SIG-M5 treated with dmso at 0.1 percent for 504 hours (cell line): ENCODE results near the gene AQP7.
"Not testable (repeated sequence)": the region's sequence is repeated elsewhere in the genome, so short reads cannot be mapped to it uniquely, and the experiment has no call there.

Source experiments
- DNase-seq: peaks from one replicate; lab custom pipeline; 2025; ENCODE audit not compliant: unreplicated experiment; lab: John Stamatoyannopoulos, UW

AQP7 gene

DNA sequence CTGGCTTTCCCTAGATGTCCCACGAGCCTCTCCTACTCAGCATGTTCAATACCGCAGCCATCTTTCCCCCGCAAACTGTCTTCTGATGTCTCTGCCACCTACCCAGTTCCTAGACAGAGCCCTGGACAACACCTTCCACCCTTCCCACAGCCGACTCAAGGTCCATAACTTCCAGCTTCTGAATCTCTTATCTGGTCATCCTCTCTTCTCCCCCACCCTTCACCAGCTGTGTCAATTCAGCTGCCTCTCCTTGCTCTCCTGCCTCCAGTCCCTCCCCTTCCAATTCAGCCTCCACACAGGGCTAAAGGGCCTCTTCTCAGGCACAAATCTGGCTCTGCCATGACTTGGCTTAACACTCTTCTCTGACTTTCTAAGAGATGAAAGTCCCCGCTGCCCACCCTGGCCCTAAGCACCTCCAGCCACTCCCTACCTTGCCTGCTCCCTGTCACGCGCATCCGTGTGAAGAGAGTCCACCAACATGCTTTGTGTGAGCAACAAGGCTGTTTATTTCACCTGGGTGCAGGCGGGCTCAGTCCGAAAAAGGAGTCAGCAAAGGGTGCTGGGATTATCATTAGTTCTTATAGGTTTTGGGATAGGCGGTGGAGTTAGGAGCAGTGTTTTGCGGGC lies 25.2 kb downstream of the AQP7 start:
- DNase-seq: no peak

DNA sequence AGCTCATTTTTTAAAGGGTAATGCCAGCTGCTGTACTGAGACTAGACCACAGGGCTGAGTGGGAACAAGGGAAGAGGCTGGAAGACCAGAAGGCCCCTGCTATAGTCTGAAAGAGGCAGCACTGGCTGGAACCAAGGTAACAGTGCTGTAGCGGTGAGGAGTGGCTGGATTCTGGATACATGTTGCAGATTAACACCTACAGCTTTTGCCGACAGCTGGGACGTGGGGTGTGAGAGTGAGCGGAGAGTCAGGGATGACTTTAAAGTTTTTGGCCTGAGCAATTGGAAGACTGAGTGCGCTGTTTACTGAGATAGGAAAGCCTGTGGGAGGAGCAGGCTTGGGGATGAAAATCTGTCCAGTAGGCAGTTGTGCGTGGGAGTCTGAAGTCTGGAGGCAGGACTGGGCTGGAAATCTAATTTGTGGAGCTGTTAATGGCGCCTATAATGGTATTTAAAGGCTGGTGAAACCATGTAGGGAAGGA lies 26.5 kb downstream of the AQP7 start:
- DNase-seq: no peak

DNA sequence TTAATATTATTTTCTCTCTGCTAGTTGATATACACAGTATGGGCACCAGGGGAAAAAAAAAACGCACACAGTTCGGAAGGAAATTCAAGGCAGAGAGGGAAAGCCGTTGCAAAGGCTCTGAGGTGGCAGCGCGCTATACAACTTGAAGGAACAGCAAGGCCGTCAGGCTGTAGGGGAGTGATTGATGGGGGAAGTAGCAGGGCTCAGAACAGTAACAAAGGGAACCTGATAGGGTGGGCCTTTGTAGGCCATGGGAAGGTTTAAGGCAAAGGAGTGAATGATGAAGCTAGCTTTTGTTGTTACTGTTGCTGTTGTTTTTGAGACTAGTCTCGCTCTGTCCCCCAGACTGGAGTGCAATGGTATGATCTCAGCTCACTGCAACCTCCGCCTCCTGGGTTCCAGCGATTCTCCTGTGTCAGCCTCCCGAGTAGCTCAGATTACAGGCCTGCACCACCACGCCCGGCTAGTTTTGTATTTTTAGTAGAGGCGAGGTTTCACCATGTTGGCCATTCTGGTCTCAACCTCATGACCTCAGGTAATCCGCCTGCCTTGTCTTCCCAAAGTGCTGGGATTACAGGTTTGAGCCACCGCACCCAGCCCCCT lies 27.0 kb downstream of the AQP7 start:
- DNase-seq: no peak

DNA sequence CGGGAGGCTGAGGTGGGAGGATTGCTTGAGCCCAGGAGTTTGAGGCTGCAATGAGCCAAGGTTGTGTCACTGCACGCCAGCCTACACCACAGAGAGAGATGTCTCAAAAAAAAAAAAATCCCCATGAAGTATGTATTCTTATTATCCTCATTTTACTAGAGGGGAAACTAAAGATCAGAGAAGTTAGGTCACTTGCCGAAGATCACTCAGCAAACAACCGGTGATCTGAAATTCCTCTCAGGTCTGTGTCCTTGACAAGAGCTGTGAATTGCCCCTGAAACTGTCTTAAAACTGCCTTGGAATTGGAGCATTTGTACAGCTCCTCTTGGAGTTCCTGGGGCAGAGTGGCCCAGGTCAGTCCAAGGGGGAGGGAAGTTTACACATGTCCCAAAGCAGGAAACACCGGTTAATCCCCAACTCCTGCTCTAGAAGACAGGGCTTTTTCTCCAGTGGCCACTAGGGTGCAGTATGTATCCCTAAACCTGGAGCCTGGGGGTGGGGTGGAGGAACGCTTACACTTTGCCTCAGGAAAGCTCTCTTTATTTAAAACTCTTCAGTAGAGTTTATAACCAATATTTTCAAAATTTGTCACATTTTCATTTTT lies 27.6 kb downstream of the AQP7 start:
- DNase-seq: peak; percentile 79

DNA sequence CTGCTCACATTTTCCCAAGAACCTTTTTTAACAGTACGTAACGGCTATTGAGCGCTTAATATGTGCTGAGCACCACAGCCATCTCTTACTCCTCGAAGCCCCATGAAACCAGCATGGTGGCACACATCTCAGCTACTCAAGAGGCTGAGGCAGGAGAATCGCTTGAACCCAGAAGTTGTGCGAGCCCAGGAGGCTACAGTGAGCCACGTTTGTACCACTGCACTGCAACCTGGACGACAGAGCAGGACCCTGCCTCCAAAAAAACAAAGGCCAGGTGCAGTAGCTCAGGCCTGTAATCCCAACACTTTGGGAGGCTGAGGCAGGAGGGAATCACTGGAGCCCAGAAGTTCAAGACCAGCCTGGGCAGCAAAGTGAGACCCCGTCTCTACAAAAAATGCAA lies 28.2 kb downstream of the AQP7 start:
- no peak for DNase-seq

DNA sequence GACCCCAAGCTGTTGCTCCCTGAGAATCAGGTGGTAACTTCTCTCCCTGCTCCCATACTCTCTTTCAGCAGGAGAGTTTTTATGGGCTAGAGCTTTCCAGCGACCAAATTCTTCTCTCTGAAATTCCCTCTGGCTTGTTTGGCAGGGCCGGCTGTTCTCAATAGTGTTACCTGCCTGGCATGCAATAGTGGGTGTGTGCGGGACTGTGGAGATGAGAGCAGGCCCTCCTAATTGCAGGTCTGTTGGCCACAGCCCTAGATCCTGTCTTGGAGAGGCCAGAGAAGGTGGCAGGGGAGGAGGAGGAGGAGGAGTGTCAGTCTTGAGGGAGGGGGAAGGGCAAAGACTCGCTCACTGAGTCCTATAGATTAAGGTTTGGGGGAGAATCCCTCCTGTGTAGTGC lies 29.5 kb downstream of the AQP7 start:
- DNase-seq: no peak

DNA sequence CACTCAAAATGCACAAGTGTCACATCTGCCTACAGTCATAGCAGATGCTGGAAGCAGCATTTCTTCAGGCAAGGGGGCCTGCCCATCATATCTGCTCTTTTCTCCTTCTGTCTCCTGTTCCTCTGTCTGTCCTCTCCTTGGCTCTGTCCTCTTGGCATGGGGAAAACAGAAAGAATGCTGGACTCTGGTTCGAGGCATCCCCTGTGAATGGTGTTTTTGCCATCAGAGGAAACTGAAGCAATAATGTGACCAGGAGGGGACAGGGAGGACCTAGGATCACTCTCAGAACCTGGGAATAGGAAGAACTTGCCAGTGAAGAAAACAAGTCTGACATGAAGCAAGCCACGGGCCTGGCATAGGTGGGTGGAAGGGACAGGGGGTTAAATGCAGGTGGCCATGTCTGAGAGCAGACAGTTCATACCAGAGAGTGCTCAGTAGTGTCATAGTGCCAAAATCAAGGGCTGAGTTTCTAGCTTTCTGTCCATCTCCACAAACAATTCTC lies 35.3 kb downstream of the AQP7 start:
- DNase-seq: no peak

DNA sequence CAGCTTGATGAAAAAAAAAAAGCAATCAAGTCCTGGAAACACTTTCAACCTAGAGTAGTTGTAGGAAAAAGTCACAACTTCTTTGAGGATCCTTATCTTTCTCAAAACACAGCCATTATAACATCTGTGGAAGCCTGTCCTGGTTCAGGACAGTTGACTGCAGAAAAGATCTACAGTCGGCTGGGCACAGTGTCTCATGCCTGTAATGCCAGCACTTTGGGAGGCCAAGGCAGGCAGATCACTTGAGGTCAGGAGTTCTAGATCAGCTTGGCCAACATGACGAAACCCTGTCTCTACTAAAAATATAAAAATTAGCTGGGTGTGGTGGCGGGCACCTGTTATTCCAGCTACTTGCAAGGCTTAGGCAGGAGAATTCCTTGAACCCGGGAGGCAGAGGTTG lies 37.6 kb downstream of the AQP7 start:
- not testable (repeated sequence) for DNase-seq

DNA sequence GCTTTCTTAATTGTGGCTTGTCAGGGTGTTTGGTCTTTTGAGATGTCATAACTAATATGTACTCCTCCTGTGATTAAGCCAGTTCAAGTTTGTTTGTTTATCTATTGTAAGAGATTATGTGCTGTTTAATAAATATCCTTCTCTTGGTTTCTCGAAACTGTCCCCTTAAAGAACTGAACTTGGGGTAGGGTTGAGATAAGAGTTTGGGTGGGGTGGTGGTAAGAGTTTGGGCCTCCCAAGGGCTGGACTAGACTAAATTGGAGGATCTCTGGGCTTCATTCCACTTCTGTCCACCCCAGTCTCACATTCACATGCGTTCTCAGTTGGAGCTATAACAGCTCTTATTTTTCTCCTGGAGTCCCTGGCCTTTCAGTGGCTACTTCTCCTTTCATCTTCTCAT lies 38.2 kb downstream of the AQP7 start:
- no peak for DNase-seq

DNA sequence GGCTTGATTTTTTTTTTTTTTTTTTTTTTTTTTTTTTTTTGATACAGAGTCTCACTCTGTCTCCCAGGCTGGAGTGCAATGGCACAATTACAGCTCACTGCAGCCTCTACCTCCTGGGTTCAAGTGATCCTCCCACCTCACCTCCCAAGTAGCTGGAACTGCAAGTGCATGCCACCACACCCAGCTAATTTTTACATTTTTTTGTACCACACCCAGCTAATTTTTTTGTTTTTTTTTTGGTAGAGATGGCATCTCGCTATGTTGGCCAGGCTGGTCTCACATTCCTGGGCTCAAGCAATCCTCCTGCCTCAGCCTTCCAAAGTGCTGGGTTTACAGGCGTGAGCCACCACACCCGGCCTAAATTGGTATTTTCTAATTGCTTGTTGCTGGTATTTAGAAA lies 43.7 kb downstream of the AQP7 start:
- DNase-seq: not testable (repeated sequence)

DNA sequence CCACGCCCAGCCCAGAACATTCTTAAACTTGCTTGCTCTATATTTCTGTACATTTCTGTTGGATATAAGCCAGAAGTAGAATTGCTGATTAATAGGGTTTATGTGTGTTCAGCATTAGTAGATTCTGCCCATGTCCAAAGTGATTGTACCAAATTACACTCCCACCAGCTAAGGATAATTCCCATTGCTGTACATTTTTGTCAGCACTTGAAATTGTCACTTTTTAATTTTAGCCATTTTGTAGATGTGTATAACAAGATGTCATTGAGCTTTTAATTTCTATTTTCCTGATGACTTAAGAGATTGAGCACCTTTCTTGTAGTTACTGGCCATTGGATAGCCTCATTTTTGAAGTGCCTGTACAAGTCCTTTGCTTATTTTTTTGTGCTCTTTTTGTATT lies 46.4 kb downstream of the AQP7 start:
- DNase-seq: no peak

DNA sequence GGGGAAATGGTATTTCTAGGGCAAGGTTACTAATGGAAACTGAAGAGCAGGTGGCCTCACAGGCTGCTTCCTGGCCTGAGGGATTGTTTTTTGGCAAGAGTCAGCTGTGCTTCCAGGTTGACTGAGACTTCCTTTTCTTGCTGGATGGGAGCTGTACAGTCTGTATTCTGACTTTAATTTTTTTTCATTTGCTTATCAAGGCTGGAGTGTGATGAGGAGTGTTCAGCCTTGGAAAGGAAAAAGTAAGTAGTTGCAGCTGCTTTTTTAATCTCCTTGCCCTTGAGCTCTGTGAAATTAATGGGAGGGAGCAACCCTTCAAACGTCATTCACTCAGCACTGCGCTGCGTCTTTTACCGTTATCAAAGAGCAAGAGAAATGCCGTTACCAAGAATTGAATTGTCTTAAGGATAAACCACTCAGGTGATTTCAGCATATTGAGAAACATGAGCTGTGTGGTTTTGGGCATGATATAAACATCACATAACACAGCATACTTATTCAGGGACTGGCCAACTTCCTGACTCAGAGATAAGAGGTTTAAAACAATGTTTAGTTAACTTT lies 47.6 kb downstream of the AQP7 start:
- no peak for DNase-seq

DNA sequence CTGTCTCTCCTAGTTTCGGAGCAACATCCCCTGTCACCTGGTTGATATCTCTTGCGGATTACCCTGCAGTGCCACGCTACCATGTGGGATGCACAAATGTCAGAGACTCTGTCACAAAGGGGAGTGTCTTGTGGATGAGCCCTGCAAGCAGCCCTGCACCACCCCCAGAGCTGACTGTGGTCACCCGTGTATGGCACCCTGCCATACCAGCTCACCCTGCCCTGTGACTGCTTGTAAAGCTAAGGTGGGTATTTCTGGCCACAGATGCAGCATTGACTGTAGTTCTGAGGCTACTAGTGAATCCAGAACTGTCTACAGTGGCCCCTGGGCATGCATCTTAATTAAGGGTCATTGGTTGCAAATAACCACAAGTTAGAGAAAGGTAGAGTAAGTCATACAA lies 50.8 kb downstream of the AQP7 start:
- DNase-seq: no peak

DNA sequence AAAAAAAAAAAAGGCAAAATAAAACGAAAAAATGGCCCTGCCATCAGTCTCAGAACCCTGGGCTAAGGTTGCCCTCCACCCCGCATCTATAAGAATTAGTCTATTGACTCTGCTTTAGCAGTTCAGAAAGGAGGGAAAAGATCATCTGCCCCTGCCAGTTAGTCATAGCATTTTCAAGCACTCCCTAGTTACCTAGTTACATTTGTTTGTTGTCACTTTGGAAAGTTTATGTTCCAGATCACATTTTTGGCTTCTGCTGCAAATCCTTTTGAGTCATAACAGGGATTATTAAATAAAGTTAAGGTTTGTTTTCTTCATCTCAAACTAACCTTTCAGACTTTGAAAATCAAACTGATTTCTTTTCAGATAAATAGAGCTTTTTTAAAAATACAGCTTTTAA lies 52.1 kb downstream of the AQP7 start:
- DNase-seq: no peak

DNA sequence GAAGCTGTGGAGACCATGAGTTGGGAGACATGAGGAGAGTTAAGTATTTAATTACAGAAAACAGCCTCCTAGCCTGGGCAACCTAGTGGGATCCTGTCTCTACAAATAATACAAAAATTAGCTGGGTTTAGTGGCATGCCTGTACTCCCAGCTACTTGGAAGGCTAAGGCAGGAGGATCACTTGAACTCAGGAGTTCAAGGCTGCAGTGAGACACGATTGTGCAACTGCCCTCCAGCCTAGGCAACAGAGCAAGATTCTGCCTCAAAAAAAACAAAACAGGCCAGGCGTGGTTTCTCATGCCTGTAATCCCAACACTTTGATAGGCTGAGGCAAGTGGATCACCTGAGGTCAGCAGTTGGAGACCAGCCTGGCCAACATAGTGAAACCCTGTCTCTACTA lies 52.6 kb downstream of the AQP7 start:
- DNase-seq: no peak

DNA sequence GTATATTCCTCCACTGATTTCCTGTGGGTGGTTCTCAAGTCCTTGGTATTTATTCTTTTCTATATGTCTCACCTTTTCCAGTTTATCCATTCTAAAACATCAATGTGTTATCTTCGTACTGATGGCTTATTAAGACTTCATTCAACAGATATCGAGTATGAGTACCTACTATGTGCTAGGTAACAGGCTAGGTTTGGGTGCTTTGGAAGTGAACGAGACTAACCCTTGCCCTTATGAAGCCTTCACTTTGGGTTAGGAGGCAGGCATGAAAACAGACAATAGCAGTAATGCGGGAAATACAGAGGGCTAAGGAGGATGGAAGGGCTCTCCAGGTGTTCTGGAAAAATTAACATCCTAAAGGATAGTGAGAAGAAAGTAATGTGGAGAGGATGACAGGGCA lies 53.4 kb downstream of the AQP7 start:
- DNase-seq: no peak

DNA sequence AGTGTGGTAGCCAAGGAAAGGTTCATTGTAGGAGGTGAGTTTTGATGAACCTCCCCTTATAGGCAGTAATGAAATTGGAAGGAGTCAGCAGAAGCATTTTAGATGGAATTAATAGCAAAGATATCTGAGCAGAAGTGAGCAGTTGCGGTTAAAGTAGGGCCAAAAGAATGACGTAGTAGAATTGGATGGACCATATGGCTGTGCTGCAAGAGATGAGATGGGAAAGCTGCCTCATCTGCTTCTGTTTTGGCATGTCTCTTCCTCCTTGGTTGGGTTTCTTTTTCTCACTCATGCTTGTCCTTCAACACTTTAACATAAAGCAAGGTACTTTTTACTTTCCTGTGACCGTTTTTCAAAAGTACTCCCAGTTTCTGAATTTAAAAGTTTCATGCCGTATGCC lies 55.8 kb downstream of the AQP7 start:
- no peak for DNase-seq

DNA sequence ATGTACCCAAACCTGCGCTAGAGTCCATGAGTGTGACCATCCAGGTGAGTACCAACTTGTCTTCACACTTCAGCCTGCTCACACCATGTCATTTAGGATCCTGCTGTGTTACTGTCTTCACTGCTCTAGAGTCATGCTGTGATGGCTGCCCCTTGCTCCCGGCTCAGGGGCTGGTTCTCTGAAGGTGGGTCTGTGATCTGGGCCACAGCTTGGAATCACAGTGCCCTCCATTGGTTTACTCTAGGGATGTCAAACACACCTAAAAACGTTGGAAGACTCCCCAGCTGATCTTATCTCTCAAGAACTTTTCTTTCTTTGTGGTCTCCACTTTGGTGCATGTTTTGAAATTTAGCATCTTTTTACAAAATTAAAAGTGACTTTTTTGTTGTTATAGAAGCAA lies 58.2 kb downstream of the AQP7 start:
- DNase-seq: no peak

DNA sequence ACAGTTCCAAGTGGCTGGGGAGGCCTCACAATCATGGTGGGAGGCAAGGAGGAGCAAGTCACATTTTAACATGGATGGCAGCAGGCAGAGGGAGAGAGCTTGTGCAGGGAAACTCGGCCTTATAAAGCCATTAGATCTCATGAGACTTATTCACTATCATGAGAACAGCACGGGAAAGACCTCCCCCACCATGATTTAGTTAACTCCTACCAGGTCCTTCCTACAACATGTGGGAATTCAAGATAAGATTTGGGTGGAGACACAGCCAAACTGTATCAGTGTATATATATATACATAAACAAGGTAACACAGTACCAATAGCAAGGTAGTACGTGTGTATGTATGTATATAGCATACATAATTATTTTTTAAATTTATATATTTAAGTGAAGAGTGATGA lies 61.2 kb downstream of the AQP7 start:
- no peak for DNase-seq

DNA sequence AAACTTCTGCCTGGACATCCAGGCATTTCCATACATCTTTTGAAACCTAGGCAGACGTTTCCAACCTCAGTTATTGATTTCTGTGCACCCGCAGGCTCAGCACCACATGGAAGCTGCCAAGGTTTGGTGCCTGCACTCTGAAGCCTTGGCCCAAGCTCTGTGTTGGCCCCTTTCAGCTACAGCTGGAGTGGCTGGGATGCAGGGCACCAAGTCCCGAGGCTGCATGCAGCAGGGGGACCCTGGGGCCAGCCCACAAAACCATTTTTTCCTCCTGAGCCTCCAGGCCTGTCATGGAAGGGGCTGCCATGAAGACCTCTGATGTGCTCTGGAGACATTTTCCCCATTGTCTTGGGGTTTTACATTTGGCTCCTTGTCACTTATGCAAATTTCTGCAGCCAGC lies 62.2 kb downstream of the AQP7 start:
- no peak for DNase-seq
